ENCODE data around the gene TUSC7.

Gene TUSC7
- 0 reads per million in 4 donors for total RNA-seq

GRCh38 chr3:116709479-116709878, at the start of gene TUSC7:
TUSC7 (plus strand) TSS chr3:116709779.
- DNase-seq = no peak

- DNase-seq = no peak
Observed at GRCh38 chr3:116661196-116661595, 48.4 kb upstream of the TUSC7 start.

DNA sequence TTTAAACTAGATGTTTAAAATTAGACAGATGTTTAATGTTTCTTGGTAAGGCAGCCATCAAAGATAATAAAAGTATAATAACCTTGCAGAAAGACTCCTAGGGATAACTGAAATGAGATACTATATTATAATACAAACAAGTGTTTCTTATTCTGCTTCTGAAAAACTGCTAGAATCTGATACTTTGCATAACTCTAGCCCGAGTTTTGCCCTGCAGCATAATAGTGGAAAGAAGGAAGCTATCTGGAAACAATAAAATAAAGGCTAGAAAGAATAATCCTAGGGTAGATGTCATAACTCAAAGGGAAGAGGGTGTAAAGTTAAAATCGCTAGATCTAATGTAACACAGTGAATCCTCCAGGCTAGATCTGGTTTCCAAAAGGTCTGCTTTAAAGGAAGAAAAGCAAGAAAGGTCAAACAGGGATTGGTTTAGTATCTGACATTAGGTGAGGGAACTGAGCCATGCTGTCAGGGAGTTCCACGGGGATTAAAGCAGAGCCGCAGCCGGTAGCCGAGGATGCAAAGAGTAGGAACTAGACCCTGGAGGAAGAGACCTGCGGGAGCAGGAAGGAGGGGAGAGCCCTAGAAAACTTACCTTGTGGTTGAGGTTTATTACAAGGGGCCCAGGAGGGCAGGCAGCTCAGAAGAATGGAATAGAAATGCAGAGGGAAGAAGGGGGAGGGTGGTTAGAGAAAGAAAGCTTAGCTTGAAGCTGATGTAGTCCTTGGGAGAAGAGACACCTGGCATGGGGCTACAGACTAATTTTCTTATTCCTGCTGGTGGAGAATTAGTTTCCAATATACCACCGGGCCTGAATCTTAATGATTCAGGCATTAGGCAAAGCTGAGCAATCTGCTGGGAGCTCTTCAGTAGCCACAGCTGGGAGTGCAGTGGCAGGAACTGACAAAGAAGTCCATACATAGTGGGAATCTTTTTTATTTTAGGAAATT, 46.1 kb upstream of the TUSC7 start:
- no peak for DNase-seq

GRCh38 chr3:116667324-116667723, 42.3 kb upstream of the TUSC7 start:
- no peak for DNase-seq

DNA sequence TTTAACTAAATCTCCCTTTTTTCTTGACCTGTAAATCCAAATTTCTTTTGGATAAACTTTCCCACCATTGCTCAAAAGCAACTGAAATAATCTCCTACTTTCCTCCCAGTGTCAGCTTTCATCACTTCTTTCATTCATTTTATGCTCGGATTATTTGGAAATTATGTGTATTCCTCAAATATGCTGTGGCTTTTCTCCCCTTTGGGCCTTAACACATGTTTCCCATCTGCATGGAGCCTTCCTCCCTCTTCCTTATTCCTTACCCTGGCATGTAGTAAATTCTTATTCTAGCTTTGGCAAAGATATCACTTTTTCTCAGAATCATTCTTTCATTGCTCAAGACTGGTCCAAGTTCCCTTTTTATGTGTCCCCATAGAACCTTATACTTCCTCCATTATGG, 41.8 kb upstream of the TUSC7 start:
- no peak for DNase-seq

- DNase-seq = no peak
Observed at GRCh38 chr3:116669576-116669975, 40.0 kb upstream of the TUSC7 start.

DNA sequence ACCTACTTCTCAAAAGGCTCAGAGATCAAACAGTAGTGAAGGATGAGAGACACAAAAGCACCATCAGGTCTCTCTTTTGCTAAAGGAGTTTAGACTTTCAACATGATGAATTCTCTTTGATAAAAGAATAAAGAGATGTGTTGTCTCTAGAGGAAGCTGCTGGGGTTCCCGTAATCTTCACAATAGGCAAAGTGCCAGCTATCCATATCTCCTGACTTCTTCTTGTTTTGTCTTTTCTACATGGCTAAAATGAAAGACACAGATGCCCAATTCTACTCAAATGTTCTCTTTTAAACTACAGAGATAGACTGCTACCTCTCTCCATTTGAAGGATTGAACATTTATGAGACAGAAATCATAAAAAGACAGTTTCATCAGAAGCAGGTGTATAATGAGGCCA, 38.4 kb upstream of the TUSC7 start:
- DNase-seq = no peak

DNA sequence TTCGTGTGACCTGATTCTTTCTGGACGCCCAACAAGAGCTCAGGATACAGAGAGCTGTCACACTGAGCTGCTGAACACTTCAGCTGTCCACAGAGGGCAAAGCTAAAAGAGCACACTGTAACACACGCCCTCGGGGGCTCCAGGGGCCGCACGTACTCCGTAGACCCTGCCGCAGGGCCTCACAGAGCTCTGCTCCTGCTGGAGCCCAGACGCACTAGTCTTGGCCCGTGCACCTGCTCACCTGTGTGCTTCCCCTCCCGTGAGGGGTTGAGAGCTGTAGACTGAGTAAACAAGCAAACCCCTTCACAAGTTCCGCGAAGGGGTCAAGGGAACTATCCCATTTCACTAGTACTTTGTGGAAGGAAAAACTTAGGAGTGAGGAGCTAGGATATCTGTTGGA, 30.7 kb upstream of the TUSC7 start:
- no peak for DNase-seq

DNA sequence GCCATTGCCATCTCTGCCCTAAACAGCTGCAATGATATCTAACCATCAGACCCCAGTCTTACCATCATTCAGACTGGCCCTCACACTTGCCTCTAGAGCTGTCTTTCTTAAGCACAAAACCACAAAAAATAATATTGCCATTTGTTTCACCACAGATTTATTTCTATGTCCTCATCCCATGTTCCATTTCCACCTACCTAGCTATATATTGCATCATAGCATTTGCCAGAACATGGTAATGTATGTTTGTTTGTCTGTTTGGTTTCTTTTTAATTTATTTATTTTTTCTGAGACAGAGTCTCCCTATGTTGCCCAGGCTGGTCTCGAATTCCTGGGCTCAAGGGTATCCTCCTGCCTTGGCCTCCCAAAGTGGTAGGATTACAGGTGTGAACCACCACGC, 18.5 kb upstream of the TUSC7 start:
- DNase-seq = no peak

GRCh38 chr3:116701070-116701469, 8.5 kb upstream of the TUSC7 start:
- DNase-seq = no peak

GRCh38 chr3:116702334-116702733, 7.2 kb upstream of the TUSC7 start:
- DNase-seq = no peak

DNA sequence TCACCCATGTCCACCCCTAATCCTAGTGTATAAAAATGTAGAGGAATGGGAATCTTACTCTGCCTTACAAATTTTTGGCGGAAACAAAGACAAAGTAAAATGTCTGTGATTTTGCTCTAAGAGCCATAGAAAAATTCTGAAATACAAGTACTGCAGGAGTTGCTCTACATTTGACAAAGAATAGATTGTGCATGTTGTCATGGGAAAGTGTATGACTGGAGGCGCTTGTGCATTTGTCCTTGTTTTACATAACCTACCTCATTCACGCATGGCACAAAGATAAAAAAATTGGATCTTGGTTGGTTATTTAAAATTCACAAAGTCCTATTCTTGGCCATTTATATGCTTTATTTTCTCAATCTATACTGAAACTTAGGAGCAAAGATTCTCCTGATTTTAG, 2.0 kb upstream of the TUSC7 start:
- DNase-seq = no peak

DNA sequence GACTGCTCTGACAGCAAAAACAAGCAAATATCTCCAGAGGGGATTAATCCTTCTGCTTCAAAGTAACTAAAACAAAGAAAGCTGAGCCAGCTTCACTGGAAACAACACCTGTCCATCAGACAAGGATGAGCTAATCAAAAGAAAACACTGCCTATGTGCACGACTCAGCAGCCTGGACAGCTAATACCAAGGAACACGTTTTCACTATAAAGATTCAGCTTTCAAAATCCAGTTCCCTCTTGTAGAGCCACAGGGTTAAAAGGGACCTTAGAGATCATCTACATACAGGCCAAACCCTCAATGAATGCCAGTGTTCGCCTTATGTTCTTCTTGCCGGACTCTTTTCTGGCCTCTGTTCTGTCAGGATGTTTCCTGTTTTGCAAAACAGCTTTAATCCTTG, 6.9 kb downstream of the TUSC7 start:
- no peak for DNase-seq

DNA sequence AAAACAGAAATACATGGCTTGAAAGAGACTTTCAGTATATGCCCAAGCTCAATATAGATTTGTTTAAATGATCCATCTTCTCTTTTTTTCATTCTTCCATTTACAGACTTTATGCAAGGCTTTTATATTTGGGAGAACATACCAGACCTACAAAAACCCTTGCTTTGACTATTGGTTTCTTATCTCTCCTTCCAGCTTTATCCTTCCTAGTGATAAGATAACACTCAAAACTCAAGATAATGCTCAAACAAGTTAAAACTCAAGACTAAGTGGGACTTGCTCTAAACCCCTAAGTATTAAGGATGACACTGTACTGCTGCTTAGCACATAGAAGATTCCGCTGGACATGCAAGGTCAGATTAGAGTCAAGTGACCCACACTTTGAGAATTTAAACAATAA, 8.0 kb downstream of the TUSC7 start:
- no peak for DNase-seq

GRCh38 chr3:116728454-116728853, 18.9 kb downstream of the TUSC7 start:
- no peak for DNase-seq

- DNase-seq = no peak
Observed at GRCh38 chr3:116734243-116734642, 24.7 kb downstream of the TUSC7 start.

DNA sequence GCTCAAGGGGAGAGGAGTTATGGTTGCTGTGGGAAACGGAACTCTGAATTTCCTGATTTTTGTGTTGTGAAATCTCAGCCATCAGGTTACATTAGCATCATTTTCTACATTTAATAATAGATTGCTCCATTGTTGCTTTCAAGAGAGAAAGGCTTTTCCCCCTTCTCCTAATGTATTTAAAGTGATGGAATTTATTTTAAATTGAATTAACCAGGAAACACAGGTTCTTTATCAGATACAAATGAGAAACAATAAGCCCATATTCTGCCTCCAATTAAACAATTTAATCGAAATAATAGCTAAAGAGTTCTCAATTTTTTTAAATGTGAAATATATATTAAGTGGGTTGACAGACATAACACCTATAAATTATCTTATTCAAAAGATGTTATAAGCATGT, 30.1 kb downstream of the TUSC7 start:
- no peak for DNase-seq

- DNase-seq = no peak
Observed at GRCh38 chr3:116740293-116740692, 30.7 kb downstream of the TUSC7 start.

GRCh38 chr3:116741467-116741866, 31.9 kb downstream of the TUSC7 start:
- no peak for DNase-seq

DNA sequence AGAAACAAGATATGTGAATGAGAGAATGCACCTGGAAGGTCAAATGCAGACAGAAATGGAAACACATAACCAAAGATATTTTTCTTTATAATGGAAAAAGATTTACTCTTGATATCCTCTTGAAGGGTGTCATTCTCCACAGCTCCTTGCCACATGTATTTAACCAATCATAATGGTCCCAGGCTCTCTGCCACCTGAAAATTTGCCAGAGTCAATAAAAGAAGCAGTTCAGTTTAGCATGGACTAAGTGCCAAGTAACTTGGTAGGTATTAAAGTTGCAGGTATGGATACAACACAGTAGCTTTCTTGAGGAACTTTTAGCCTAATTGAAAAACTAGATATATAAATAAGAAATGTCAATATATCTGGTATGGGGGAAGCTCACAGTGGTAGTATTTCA, 33.5 kb downstream of the TUSC7 start:
- no peak for DNase-seq

GRCh38 chr3:116749388-116749787, 39.8 kb downstream of the TUSC7 start:
- DNase-seq = no peak

- no peak for DNase-seq
Observed at GRCh38 chr3:116757315-116757714, 47.7 kb downstream of the TUSC7 start.

DNA sequence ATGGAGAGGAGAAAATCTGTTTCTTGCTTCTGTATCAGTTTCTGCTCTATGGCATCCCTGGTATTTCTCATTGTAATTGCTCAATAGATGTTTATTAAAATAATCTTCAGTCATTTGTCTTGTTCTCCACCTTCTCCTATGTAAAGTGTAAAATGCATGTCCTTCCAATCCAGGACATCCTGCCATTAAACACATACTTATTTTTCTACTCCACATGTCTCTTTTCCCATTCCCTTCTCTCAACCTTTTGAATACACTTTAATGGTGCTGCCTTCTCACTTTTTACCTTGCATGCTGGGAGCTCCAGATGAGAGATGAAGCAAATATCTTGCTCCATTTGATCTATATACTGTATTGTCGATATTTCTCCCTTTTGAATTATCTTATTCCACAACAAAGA, 49.7 kb downstream of the TUSC7 start:
- DNase-seq = no peak
